ENCODE data around the gene CYLD. TPM values are rescaled to one million over a fixed set of nuclear protein-coding genes. Genes with fewer than 3 reads are reported as not detected.

Gene CYLD
- total RNA-seq, 5 donors from 2014 or later (not counting 1 experiment from before 2014, with no cell fraction given): 243 to 380 (median 294) TPM

DNA sequence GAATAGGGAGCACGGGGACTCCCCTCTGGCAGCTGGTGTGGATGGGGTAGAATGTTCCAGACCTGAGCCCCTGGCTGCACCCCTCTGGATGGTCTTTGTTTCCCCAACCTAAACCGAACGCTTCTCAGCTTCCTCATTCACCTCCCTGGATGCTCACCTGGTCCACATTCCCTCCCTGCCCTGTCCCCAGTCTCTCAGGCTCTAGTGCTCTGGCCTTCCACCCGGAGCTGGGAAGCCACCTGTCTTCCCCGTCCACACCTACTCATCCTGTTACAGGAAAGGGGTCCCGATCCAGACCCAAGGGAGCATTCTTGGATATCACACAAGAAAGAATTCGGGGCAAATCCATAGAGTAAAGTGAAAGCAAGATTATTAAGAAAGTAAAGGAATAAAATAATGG is 73.5 kb downstream of the CYLD start:
- no peaks in the 10 kb centered on the region for H3K9me3 ChIP-seq
- H3K9me3 Mint-ChIP-seq: no peaks in the 10 kb centered on the region
- WGBS (ENCODE audit: insufficient coverage): 78% methylated on average over 3 of the region's 7 CpGs
- peaks cover 2 to 4% of the 10 kb centered on the region in 2 donors for H3K27me3 Mint-ChIP-seq
- no peak overlapping the region for H3K27ac ChIP-seq (ENCODE audit: low read length)
- no peaks in the 10 kb centered on the region for H3K36me3 Mint-ChIP-seq
- H3K36me3 ChIP-seq (ENCODE audit: control insufficient read depth in 2 of 2, extremely low read depth in 1 of 2, insufficient read depth in 1 of 2, low read length in 1 of 2): no peaks in the 10 kb centered on the region
- H3K4me3 Mint-ChIP-seq: no peak overlapping the region
- H3K4me1 Mint-ChIP-seq: no peaks in the 10 kb centered on the region
- ChIA-PET POLR2A (no interaction called here), CTCF (interaction anchor here (0.5 to 1.6 kb wide), 4 partner anchors 9 to 459 kb away, joined by 3 to 6 read pairs (median 4); no protein-coding TSS in a partner anchor)
- no peak overlapping the region for H3K4me3 ChIP-seq (ENCODE audit: control insufficient read depth in 1 of 2, extremely low read depth in 1 of 2, low read length in 1 of 2)
- H3K4me1 ChIP-seq (ENCODE audit: control insufficient read depth in 1 of 2, extremely low read depth in 1 of 2, insufficient read depth in 2 of 2, low read length in 2 of 2): no peaks in the 10 kb centered on the region
- ATAC-seq (replicated peaks in 1 of 4): no peak
- DNase-seq: no peak
- no peak overlapping the region for H3K27ac Mint-ChIP-seq
- H3K27me3 ChIP-seq (replicated peaks in 1 of 2; ENCODE audit: control insufficient read depth in 2 of 2, extremely low read depth in 1 of 2, insufficient read depth in 2 of 2, low read length in 1 of 2): peaks cover 0 to 11% of the 10 kb centered on the region in 2 experiments

DNA sequence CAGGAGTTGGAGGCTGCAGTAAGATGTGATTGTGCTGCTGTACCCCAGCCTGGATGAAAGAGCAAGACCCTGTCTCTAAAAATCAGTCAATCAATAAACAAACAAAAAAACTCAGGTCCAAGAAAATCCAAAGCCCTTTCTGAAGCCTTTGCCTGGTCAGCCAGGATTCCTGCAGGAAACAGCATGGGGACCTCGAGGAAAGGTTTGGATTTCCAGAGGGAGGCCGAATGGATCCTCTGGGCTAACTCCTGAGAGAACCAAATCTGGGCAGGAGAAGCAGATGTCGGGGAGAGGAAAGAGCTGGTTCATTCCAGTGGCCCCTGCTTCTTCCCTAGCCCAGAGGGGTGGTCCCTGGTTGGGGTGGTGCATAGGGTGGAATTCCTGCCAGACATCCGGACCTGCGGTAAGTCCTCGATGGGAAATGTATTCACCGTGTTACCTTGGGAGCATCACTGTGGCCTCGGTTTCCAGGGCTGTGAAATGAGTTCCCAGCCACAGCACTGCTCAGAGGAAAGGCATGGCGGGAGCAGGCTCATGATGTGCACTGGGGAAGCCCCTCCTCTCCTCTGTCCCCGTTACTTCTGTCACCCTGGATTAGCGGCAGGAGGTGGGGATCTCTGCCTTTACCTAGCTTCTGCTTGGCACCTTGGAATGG is 75.1 kb downstream of the CYLD start:
- CTCF ChIA-PET: interaction anchor here in 1 of 2 donors (1.4 kb wide), 1 partner anchor 11 kb away, joined by 3 read pairs; no protein-coding TSS in a partner anchor
- H3K4me1 ChIP-seq (ENCODE audit: control insufficient read depth in 1 of 2, extremely low read depth in 1 of 2, insufficient read depth in 2 of 2, low read length in 2 of 2): no peaks in the 10 kb centered on the region
- POLR2A ChIA-PET: no interaction called here
- H3K9me3 ChIP-seq: no peaks in the 10 kb centered on the region
- Mint-ChIP-seq H3K9me3 (no peaks in the 10 kb centered on the region), H3K4me3 (no peak overlapping the region), H3K27ac (no peak overlapping the region), H3K36me3 (no peaks in the 10 kb centered on the region), H3K27me3 (peaks cover 2 to 4% of the 10 kb centered on the region in 2 donors), H3K4me1 (no peaks in the 10 kb centered on the region)
- WGBS (ENCODE audit: insufficient coverage): 82% methylated on average over 11 of the region's 11 CpGs
- H3K27ac ChIP-seq (ENCODE audit: low read length): no peak overlapping the region
- H3K27me3 ChIP-seq (replicated peaks in 1 of 2; ENCODE audit: control insufficient read depth in 2 of 2, extremely low read depth in 1 of 2, insufficient read depth in 2 of 2, low read length in 1 of 2): peaks cover 0 to 11% of the 10 kb centered on the region in 2 experiments
- no peaks in the 10 kb centered on the region for H3K36me3 ChIP-seq (ENCODE audit: control insufficient read depth in 2 of 2, extremely low read depth in 1 of 2, insufficient read depth in 1 of 2, low read length in 1 of 2)
- no peak overlapping the region for H3K4me3 ChIP-seq (ENCODE audit: control insufficient read depth in 1 of 2, extremely low read depth in 1 of 2, low read length in 1 of 2)
- DNase-seq: no peak
- no peak for ATAC-seq (replicated peaks in 1 of 4)

DNA sequence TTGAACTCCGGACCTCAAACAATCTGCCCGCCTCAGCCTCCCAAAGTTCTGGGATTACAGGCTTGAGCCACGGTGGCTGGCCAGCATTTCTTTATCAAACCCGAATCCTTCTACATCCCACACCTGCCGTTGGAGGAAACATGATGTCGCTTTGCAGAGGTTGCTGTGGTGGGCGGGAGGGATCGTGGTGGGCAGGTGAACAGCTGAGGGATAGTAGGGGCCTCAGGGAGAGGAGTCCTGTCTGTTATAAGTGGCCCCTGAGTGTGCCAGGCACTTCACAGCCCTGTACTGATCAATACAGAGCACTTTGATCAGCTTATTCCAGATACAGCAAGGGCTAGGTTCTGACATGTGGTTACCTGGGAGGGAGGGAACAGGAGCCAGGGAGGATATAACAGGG is 76.5 kb downstream of the CYLD start:
- no peaks in the 10 kb centered on the region for H3K9me3 ChIP-seq
- Mint-ChIP-seq H3K36me3 (no peaks in the 10 kb centered on the region), H3K9me3 (no peaks in the 10 kb centered on the region), H3K4me3 (no peak overlapping the region), H3K27ac (no peak overlapping the region), H3K27me3 (peaks cover 8 to 9% of the 10 kb centered on the region in 2 donors), H3K4me1 (no peaks in the 10 kb centered on the region)
- H3K4me1 ChIP-seq (ENCODE audit: control insufficient read depth in 1 of 2, extremely low read depth in 1 of 2, insufficient read depth in 2 of 2, low read length in 2 of 2): no peaks in the 10 kb centered on the region
- no peak overlapping the region for H3K27ac ChIP-seq (ENCODE audit: low read length)
- peaks cover 0 to 14% of the 10 kb centered on the region in 2 experiments for H3K27me3 ChIP-seq (replicated peaks in 1 of 2; ENCODE audit: control insufficient read depth in 2 of 2, extremely low read depth in 1 of 2, insufficient read depth in 2 of 2, low read length in 1 of 2)
- DNase-seq (no peak), ATAC-seq (replicated peaks in 1 of 4) (no peak)
- no peaks in the 10 kb centered on the region for H3K36me3 ChIP-seq (ENCODE audit: control insufficient read depth in 2 of 2, extremely low read depth in 1 of 2, insufficient read depth in 1 of 2, low read length in 1 of 2)
- H3K4me3 ChIP-seq (ENCODE audit: control insufficient read depth in 1 of 2, extremely low read depth in 1 of 2, low read length in 1 of 2): no peak overlapping the region
- ChIA-PET CTCF (no interaction called here), POLR2A (no interaction called here)
- 93% methylated on average over 2 of the region's 8 CpGs for WGBS (ENCODE audit: insufficient coverage)

DNA sequence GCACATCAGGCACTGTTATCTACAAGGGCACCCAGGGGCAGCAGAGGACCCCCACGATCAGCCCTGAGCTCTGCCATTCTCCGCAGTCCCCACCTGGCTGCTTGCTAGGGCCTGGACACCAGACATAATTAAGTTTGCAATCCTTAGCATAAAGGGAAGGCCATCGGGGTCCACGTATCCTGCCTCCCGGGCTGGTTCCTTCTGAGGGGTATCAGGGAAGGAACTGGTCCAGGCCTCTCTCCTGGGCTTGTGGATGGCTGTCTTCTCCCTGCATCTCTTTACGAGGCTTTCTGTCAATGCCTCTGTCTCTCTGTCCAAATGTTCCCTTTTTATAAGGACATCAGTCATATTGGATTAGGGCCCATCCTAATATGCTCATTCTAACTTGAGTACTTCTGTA is 77.8 kb downstream of the CYLD start:
- ATAC-seq (replicated peaks in 1 of 4) (no peak), DNase-seq (no peak)
- Histone ChIP-seq H3K9me3 (no peaks in the 10 kb centered on the region), H3K4me1 (ENCODE audit: control insufficient read depth in 1 of 2, extremely low read depth in 1 of 2, insufficient read depth in 2 of 2, low read length in 2 of 2) (no peaks in the 10 kb centered on the region), H3K27me3 (replicated peaks in 1 of 2; ENCODE audit: control insufficient read depth in 2 of 2, extremely low read depth in 1 of 2, insufficient read depth in 2 of 2, low read length in 1 of 2) (peaks cover 0 to 17% of the 10 kb centered on the region in 2 experiments), H3K36me3 (ENCODE audit: control insufficient read depth in 2 of 2, extremely low read depth in 1 of 2, insufficient read depth in 1 of 2, low read length in 1 of 2) (no peaks in the 10 kb centered on the region), H3K4me3 (ENCODE audit: control insufficient read depth in 1 of 2, extremely low read depth in 1 of 2, low read length in 1 of 2) (no peak overlapping the region), H3K27ac (ENCODE audit: low read length) (no peak overlapping the region)
- Mint-ChIP-seq H3K27me3 (peaks cover 9 to 12% of the 10 kb centered on the region in 2 donors), H3K36me3 (no peaks in the 10 kb centered on the region), H3K4me3 (no peak overlapping the region), H3K9me3 (no peaks in the 10 kb centered on the region), H3K27ac (no peak overlapping the region), H3K4me1 (no peaks in the 10 kb centered on the region)
- ChIA-PET CTCF (no interaction called here), POLR2A (no interaction called here)
- WGBS (ENCODE audit: insufficient coverage): 85% methylated on average over 5 of the region's 6 CpGs

DNA sequence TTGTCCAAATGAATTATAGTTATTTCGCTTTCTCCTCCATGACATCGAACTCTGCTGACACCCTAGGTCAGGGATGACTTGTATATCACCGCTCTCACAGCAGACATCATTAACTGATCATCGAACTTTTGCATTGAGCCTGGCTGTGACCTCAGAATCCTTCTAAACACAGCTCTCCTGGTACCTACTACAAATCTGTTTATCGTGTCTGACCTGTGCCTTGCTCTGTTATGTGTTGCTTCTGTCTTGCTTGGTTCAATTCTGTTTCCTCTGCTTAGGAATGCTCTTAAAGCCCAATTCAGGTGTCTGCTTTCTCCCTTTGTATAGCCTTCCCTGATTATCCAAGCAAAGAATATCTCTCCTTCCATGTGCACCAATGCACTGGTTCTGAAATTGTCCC is 78.3 kb downstream of the CYLD start:
- Histone ChIP-seq H3K27me3 (replicated peaks in 1 of 2; ENCODE audit: control insufficient read depth in 2 of 2, extremely low read depth in 1 of 2, insufficient read depth in 2 of 2, low read length in 1 of 2) (peaks cover 0 to 17% of the 10 kb centered on the region in 2 experiments), H3K4me1 (ENCODE audit: control insufficient read depth in 1 of 2, extremely low read depth in 1 of 2, insufficient read depth in 2 of 2, low read length in 2 of 2) (no peaks in the 10 kb centered on the region), H3K27ac (ENCODE audit: low read length) (no peak overlapping the region), H3K9me3 (no peaks in the 10 kb centered on the region), H3K4me3 (ENCODE audit: control insufficient read depth in 1 of 2, extremely low read depth in 1 of 2, low read length in 1 of 2) (no peak overlapping the region), H3K36me3 (ENCODE audit: control insufficient read depth in 2 of 2, extremely low read depth in 1 of 2, insufficient read depth in 1 of 2, low read length in 1 of 2) (no peaks in the 10 kb centered on the region)
- no peak overlapping the region for H3K27ac Mint-ChIP-seq
- no peak overlapping the region for H3K4me3 Mint-ChIP-seq
- no peak for ATAC-seq (replicated peaks in 1 of 4)
- WGBS (ENCODE audit: insufficient coverage): 95% methylated on average over 4 of the region's 5 CpGs
- ChIA-PET CTCF (no interaction called here), POLR2A (no interaction called here)
- H3K36me3 Mint-ChIP-seq: no peaks in the 10 kb centered on the region
- H3K27me3 Mint-ChIP-seq: peaks cover 9 to 12% of the 10 kb centered on the region in 2 donors
- no peaks in the 10 kb centered on the region for H3K4me1 Mint-ChIP-seq
- H3K9me3 Mint-ChIP-seq: peaks cover 0 to 2% (median 0%) of the 10 kb centered on the region in 3 donors
- no peak for DNase-seq

DNA sequence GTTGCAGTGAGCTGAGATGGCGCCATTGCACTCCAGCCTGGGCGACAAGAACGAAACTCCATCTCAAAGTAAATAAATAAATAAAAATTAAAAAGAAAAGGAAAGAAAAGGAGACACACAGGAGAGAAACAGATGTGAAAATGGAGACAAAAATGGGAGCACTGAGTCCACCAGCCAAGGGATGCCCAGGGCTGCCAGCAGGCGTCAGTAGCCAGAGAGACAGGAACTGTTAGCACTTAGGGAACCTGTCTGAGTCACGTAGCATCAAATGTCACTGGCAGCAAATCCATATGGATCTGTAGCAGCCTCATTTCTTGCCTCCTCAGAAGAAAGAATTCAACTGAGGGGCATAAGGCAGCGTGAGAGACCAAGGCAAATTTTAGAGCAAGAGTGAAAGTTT is 79.7 kb downstream of the CYLD start:
- H3K4me3 Mint-ChIP-seq: no peak overlapping the region
- H3K27ac Mint-ChIP-seq: no peak overlapping the region
- Histone ChIP-seq H3K27me3 (replicated peaks in 1 of 2; ENCODE audit: control insufficient read depth in 2 of 2, extremely low read depth in 1 of 2, insufficient read depth in 2 of 2, low read length in 1 of 2) (peaks cover 2 to 13% of the 10 kb centered on the region in 2 experiments), H3K4me1 (ENCODE audit: control insufficient read depth in 1 of 2, extremely low read depth in 1 of 2, insufficient read depth in 2 of 2, low read length in 2 of 2) (no peaks in the 10 kb centered on the region), H3K4me3 (ENCODE audit: control insufficient read depth in 1 of 2, extremely low read depth in 1 of 2, low read length in 1 of 2) (no peak overlapping the region), H3K27ac (ENCODE audit: low read length) (no peak overlapping the region), H3K36me3 (ENCODE audit: control insufficient read depth in 2 of 2, extremely low read depth in 1 of 2, insufficient read depth in 1 of 2, low read length in 1 of 2) (no peaks in the 10 kb centered on the region), H3K9me3 (no peaks in the 10 kb centered on the region)
- CTCF ChIA-PET: no interaction called here
- ATAC-seq (replicated peaks in 1 of 4) (no peak), DNase-seq (no peak)
- no peaks in the 10 kb centered on the region for H3K4me1 Mint-ChIP-seq
- peaks cover 5 to 14% of the 10 kb centered on the region in 2 donors for H3K27me3 Mint-ChIP-seq
- 90% methylated on average over 2 of the region's 6 CpGs for WGBS (ENCODE audit: insufficient coverage)
- H3K9me3 Mint-ChIP-seq: peaks cover 0 to 4% (median 0%) of the 10 kb centered on the region in 3 donors
- no peaks in the 10 kb centered on the region for H3K36me3 Mint-ChIP-seq
- POLR2A ChIA-PET: no interaction called here

Data from T-cell (primary cell).